ENCODE measurements around the gene MYO1D.
"Not testable (repeated sequence)": the region's sequence is repeated elsewhere in the genome, so short reads cannot be mapped to it uniquely, and the experiment has no call there.

MYO1D gene

DNA sequence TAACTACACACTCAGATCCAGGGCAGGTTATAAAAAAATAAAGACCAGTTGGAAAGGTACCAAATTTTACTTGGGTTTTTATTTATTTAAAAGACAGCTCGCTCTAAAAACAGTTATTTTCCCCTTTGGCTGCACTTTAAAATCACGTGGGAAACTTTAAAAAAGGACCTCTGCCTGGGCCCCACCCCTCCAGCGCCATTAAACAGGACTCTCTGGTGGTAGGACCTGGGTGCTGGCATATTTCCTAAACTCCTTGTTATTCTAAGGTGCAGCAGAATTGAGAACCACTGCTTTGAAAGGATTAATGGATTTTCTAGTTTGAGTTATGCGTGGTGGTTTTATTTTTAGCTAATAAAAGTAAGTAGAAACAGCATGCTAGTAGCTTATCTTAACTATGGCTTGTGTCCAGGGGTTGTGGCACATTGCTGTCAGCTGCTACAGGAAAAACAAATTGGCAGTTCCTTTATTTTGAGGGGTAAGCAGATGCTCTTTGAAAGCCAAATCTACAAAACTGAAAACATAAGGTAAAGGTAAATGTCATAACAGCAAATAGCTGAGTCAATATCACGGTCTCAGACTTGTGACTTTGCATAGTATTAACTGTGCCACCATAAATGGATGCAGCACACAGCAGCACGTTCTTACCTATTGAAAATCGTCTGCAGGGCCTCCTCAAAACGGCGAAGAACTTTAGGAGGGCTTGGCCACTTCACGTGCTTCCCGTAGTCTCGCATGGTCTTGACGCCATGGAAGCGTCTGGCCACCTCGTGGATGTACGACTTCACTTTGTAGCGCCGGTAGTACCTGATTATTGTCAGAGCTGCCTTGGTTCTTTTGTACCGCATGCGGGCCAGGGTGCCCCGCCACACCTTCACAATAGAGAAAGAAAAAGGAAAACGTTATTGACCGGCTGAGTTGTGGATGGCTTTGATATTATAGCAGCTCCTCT, 218.2 kb downstream of the MYO1D start:
- peak; percentile 26 for DNase-seq

DNA sequence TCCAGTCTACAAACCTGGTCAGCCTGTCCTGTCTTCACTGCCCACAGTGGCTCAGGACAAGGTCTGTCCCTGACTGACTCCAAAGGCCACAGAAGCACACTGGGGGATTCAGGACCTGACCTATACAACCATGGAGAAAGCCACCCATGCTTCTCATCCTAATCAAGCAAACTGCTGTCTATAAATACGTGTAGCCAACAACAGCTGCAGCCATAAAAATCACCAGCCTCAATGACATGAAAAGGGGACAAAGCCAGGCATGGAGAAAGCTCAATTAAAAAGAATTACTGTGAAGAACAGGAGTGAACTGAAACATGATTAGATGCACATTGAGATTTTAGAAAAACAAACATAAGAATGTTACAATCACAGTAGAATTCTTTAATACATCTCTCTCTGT, 220.0 kb downstream of the MYO1D start:
- no peak for DNase-seq

DNA sequence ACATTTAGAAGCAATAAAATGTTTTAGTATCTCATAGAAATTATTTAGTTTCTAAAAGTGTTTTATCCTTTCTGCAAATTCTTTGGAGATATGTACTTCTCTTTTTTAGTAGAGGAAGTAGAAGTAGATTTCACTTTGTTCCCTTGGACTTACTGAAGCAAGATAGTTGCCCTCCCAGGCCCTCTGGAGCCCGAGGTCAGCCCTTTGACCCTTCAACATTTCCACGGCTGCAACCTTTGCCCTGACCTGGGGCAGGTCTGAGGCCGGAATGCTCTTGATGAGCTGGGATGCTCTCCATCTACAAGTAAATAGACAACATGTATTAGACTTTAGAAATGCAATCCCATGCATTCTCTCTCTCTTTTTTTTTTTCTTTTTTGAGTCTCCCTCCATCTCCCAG, 222.6 kb downstream of the MYO1D start:
- DNase-seq, result no peak

DNA sequence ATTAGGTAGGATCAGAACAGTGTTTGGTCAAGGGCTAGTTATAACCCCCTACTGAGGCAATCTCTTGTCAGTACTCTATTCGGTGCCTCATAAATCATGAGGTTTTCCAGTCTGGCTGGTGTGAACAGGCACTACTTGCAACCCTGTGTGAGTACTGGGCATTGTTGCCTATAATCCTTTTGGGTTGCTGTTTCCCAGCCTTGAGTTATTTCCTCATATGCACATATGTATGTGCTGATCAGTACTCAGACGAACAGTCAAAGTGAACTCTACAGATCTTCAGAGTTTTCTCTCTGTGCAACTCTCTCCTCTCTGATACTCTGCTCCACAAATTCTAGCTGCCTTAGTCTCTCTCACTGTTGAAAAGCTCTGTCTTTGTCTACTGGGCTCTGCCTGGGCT, 225.8 kb downstream of the MYO1D start:
- DNase-seq, result no peak

DNA sequence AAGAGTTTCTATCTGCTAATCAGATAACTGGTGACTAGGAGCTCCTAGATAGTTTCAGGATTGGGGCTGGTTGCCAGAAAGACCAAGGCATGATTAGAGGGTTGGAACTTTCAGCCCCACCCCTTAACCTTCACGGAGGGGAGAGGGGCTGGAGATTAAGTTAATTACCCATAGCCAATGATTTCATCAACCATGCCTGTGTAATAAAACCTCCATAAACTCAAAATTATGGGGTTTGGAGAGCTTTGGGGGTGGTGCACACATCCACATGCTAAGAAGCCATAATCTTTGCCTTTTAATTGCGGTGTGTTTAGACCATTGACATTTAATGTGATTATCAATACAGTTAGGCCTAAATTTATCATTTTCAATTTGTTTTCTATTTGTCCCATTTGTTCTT, 228.5 kb downstream of the MYO1D start:
- peak; percentile 3 for DNase-seq

DNA sequence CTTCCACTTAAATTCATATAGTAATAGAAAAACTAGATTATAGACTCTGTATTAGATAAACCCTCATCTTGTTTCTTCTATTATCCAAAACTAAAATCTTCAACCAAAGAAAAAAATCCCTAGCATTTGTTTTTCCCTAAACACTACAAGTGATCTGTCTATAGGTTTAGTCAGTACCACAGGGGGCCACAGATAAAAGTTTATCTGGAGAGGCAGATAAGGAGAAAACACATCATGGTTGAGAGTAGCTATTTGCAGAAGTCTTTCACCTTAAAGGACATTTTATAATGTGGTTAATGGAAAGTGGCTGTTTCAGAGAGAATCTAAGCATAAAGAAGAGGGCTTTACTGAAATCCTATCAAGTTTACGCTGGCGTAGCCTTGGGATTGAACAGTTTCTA, 230.0 kb downstream of the MYO1D start:
- DNase-seq, result no peak

DNA sequence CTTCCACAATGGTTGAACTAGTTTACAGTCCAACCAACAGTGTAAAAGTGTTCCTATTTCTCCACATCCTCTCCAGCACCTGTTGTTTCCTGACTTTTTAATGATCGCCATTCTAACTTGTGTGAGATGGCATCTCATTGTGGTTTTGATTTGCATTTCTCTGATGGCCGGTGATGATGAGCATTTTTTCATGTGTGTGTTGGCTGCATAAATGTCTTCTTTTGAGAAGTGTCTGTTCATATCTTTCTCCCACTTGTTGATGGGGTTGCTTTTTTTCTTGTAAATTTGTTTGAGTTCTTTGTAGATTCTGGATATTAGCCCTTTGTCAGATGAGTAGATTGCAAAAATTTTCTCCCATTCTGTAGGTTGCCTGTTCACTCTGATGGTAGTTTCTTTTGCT, 235.4 kb downstream of the MYO1D start:
- not testable (repeated sequence) for DNase-seq

DNA sequence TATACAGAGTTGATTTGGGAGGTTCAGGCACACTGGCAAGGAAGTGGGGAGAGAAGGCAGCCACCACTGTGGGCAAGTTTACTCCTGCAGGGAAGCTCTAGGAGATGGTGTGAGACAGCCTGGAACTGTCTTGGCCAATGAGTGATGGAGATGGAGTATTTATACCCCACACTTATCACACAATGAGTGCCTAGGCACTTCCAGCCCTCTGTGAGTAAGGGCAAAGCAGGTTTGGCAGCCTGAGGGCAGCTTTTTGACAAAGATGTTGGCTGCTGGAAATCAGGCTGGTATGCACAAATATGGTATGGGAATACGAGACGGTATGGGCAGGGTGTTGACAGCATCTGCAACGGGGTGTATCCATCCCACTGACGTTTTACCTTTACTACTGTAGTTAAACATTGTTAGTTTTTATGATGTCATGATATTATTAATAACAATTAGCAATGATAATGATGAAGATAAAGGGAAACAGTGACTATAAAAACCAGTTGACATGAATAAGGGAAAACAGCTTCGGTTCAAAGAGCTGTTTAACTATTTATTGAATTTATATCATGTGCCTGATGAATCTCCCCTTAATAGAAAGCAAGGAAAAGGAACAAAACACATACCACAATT, 240.2 kb downstream of the MYO1D start:
- no peak for DNase-seq

DNA sequence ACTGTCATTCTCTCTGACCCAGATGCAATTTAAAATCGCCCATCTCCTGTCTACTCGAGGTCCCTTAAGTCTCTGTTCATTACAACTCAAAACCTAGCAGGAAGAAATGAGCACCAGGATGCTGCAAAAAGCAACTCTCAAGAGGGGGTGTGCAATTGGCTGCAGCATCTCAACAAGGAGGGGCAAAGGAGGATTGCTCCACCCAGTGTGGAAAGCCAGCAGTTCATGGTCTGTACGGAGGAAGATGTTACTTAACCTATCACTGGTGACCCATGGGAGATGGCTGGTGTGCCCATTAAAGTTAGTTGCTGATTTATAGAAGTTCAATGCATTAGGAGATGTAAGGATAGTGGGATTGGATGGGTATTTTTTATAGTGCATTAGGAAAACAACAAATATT, 242.8 kb downstream of the MYO1D start:
- no peak for DNase-seq

DNA sequence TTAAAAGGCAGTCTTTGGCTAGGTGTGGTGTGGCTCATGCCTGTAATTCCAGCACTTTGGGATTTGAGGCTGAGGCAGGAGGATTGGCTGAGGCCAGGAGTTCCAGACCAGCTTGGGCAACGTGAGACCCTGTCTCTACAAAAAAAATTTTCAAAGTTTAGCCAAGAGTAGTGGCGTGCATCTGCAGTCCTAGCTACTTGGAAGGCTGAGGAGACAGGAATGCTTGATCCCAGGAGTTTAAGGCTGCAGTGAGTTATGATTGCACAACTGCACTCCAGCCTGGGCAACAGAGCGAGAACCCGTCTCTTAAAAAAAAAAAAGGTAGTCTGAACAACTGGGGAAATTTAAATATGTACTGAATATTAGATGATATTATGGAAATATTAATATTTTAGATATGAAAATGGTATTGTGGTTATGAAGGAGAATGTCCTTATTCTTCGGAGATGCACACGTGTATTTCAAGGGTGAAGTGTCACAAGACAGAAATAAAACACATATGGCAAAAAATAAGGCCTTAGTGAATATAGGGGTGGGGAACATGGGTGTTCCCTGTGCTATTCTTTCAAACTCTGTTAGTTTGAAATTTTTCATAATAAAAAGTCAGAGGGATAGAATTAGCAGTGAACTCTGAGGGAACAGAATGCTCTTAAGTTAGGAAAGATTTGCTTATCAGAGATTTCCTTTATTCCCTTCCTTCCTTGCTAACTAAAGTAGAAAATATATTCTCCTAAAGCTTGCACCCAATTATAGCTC, 245.4 kb downstream of the MYO1D start:
- DNase-seq, result no peak

DNA sequence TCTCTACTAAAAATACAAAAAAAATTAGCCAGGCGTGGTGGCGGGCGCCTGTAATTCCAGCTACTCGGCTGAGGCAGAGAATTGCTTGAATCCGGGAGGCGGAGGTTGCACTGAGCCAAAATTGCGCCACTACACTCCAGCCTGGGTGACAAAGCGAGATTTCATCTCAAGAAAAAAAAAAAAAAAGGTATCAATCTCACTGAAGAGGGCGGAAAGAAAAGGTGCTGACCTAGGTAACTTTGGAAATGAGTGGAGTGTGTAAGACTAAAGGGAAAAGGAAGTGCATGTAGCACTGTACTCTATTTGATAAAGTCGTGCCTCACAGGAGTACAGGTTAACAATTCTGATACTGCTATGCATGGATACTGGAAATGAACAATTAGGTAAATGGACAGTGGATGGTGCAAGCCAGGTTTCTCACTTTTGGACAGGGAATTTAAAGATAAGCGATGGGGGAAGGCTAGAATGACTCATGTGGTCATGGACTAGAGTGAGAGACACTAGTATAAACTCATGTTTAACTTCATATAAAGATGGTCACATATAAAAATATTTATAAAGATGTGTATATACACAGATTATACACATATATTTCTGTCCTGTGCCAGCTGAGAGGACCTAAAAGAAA, 247.2 kb downstream of the MYO1D start:
- no peak for DNase-seq

DNA sequence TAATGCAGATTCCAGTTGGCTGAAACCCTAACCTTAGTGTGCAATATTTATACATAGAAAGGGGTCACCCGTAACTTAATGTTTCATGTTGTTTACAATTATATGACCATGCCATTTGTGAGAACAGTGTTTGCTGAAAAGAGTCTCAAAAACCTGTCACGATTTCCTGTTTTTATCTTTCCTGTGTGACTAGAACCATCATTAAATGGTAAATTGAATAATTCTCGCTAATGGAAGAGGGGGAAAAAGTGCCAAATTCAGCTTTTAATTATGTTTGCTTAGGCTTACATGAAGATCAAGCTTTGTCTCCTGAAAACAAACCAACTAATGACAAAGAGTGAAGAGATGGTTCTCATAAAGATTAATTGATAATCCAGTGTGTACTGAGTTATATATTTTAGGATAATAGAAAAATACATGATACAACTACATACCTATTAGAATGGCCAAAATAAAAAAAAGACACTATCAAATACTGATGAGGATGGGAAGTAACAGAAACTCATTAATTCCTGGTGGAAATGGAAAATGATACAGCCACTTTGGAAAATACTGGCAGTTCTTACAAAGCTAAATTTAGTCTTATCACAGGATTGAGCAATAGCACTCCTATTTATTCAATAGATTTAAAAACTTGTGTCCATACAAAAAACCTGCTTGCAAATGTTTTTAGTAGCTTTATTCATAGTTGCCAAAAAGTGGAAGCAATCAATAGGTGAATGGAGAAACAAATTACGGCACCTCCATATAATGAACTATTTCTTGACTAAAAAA, 248.5 kb downstream of the MYO1D start:
- DNase-seq, result peak; percentile 60

DNA sequence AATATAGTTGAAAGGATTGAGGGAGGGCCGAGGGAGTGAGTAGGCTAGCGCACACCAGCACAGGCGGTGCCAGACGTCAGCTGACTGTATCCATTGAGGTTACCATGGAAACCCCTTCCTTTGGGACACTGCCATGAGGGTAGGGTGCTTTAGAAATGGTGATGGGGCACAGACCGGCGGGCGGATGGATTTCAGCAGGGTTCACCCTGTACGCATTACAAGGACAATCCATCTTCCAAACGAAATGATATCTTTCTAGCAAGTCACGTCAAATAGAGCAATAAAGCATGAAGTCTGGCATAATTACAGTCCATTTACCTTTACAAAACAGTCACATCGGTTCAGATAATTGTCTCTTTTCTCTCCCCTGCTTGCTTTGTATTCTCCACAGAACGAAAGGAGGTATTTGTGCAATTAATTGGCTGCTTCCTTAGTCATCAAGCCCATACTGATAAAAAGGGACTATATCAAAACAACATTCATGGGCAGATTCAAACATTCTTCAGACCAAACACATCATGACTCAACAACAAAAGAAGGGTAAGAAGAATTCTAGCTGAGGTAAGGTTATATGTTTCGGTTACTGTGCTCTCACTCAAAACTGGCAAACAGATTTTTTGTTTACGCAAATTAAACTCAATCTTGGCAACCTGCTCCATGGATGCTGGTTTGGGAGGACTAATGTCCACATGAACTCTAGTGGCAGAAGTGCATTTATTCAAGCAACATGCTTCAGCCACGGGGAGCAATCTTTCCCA, 249.5 kb downstream of the MYO1D start:
- peak; percentile 95 for DNase-seq

DNA sequence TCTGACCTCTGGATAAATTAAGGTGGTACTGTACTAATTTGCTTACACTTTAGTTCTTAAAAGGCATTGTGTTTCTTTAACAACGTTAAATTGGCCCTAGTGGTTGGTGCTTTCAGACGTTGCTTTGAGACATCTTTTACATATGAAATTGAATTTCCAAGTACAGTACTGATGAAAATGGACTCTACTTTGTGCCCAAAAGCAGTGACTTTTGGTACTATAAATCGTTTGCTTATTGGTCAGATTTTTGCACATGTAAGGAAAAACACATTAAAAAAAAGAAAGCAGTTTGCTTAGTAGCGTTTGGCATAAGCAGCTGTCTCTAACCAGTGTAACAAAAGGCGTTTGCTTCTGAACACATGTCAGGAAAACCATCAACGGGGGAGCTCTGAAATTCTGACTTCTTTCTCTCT, 250.5 kb downstream of the MYO1D start:
- peak; percentile 52 for DNase-seq

DNA sequence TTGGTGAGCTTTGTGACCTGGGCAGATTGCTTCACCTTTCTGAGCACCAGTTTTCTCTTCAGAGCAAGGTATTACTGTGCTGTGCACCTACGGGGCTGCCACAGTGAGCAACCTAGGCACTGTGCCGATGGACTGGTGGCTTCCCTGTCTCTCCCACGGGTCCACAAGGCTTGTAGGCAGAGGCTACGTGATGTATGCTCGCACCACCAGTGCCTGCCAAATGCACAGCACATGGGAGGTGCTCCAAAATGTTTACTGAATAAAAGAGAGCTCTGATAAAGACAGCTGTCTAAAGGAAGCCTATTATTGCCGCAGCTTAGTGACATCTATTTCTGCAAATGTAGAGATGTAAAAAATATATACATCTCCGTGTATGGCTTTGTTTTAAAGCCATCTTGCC, 251.0 kb downstream of the MYO1D start:
- DNase-seq, result peak; percentile 63

DNA sequence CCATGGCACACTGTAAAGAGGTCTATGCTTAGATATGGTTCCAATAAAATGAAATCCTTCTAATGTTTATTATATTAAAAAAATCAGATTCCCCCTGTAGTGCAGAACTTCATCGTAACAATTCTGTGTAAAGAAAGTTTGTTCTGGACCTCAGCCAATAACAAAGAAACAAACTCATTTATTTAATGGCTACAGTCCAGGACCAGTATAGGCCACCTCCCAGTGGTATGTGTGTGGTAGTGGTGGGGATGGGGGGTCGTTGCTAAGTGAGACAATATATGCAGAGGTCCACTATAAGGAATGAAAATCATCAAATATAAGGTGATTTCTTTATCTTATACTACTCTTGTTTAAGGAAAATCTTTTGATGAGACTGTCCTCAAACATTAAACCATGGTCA, 253.7 kb downstream of the MYO1D start:
- DNase-seq, result no peak

DNA sequence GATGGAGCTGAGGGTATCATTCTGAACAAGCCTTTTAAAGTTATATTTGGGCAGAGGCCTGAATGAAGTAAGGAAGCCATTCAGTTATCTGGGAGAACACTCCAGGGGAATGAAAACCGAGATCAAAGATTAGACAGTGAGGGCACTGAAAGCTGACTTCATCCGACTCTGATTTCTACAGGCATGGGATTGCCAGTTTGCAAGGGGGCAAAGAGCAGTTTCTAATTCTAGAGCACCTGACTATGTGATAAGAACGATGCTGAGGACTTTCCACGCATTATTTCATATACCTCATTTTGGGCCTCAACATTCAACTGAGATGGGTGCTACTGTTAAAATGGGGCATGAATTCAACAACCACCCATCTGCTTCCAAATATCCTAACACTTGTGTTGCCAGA, 254.4 kb downstream of the MYO1D start:
- no peak for DNase-seq

DNA sequence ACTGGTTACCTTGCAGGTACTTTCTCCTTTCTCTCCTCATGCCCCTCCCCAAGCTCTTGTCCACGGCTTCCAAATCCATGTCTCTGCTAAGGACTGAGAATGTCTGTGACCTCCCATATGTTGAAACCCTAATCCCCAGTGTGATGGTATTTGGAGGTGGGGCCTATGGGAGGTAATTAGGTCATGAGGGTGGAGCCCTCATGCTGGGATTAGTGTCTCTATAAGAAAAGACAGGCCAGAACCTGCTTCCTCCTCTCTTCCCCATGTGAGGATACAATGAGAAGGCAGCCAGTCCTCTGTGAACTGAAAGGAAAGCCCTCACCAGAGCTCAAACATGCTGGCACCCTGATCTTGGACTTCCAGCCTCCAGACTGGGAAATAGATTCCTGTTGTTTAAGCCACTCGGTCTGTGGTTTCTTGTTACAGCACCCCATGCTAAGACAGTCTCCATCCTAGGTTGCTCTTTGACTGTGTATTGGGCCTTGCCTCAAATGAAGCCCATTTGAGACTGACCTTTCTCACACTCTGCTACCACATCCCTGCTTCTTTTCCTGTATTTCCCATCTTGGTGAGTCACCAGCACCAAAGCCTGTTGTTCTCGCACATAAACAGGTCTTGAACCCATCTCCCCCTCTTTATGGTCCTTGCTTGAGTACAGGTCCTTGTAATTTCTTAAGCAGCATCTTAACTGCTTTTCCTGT, 255.2 kb downstream of the MYO1D start:
- no peak for DNase-seq

DNA sequence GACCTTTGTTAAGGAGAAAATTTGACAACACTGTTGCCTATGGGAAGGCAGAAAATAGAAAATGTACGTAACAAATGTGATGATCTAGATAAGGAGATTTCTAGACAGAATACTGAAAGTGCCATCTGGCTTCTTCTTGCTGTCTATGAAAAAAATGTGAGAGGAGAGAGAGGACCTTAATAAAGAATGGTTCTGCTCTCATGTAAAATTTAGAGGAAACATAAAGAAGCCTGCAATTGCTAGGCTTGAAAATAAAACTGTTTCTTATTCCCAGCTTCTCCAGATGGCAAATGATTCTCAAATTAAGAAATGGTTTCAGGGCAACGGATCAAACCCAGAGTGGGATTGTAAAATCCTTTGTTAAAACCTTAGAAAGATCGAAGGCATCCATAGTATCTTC, 261.6 kb downstream of the MYO1D start:
- DNase-seq, result no peak

DNA sequence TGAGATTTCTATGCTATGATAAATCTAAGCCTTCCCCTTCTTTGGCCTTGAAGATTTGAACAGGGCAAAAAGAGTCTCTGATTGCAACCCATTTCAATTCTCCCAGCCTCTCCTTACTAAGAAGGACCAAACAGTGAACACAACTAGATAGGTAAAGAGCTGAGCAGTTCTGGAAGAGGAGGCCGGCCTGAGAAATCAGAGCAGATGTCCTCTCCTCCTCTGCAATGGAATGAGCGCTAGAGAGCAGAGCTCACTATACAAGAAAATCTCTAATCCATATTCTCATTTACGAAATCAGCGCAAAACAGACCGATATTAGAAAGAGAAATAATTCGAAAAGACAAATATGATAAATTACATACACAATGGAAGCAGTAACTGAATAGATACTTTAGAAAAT, 266.0 kb downstream of the MYO1D start:
- DNase-seq, result no peak

All from COR-L47 (cell line).